HCT116 (cell line): ENCODE data around the gene NFATC1. TPM values are rescaled to one million over a fixed set of nuclear protein-coding genes. Genes with fewer than 3 reads are reported as not detected.

Experiments
- ATAC-seq: fragments of 200-7000 bp; cut with Tn5 transposase; 2 replicates; pipeline ENCODE4 v1.9.1; 2020; ENCODE audit warnings: mild to moderate bottlenecking, moderate library complexity
- BruUV-seq: library from RNA; stranded (reverse); fragments of 400-500 nt; replicated peaks from 2 replicates; lab custom pipeline; 2021; lab: Mats Ljungman, UMichigan
- CTCF ChIA-PET: fragments of 300-600 bp; sonication (Branson Sonifier 250); formaldehyde crosslinking; loops from one replicate; lab custom pipeline; 2021; ENCODE audit warnings: antibody characterized with exemption; lab: Charles Lee
- POLR2A ChIA-PET: fragments of 300-600, 350-600 bp; sonication (Branson Sonifier 250); formaldehyde crosslinking; loops from one replicate; lab custom pipeline; 2021; ENCODE audit warnings: antibody characterized with exemption; lab: Charles Lee
- RAD21 ChIA-PET, 2 experiments: fragments of 300-600 bp; sonication (Branson Sonifier 250); formaldehyde crosslinking; loops; one replicate each; lab custom pipeline; 2023; ENCODE audit warnings: low total read pairs in 2 of 2; ENCODE audit not compliant: uncharacterized antibody in 2 of 2, unreplicated experiment in 2 of 2, low non-redundant PET in 1 of 2; lab: Charles Lee
- DNase-seq: peaks from one replicate; pipeline ENCODE4 v3.0.0-alpha.2; 2010; ENCODE audit warnings: low read depth, low spot score
- H2AFZ ChIP-seq: fragments of 200-600 bp; shearing (Covaris generic), sonication (generic); 2 replicates; pipeline ENCODE4 v1.6.1; 2017; ENCODE audit warnings: low read depth, mixed run types, mixed read lengths, antibody characterized with exemption, low read length; ENCODE audit not compliant: poor library complexity, severe bottlenecking
- H3K27ac ChIP-seq: 2 replicates; pipeline ENCODE4 v1.5.1; 2012; ENCODE audit warnings: low read depth, low read length
- H3K27me3 ChIP-seq: fragments of 200-600 bp; sonication (generic); 2 replicates; pipeline ENCODE4 v1.6.1; 2016; ENCODE audit warnings: mixed run types, low read length, mixed read lengths; ENCODE audit not compliant: insufficient read depth
- H3K36me3 ChIP-seq, 2 experiments: fragments of 200-500 bp in 1 of 2; fragments of 200-600 bp in 1 of 2; sonication (Bioruptor generic) in 1 of 2; sonication (generic) in 1 of 2; 2 replicates each; pipeline versions ENCODE4 v1.5.1 to v1.6.1; 2014 to 2016; ENCODE audit warnings: low read length in 2 of 2, inconsistent platforms in 1 of 2, mixed read lengths in 1 of 2, mixed run types in 1 of 2; ENCODE audit not compliant: insufficient read depth in 2 of 2, control insufficient read depth in 1 of 2
- H3K4me1 ChIP-seq, 2 experiments: fragments of 200-600 bp in 1 of 2; sonication (generic) in 1 of 2; 2 replicates each; pipeline versions ENCODE4 v1.5.1 to v1.6.1; 2012 to 2017; ENCODE audit warnings: low read length in 2 of 2, inconsistent platforms in 1 of 2, mild to moderate bottlenecking in 1 of 2, mixed read lengths in 1 of 2, mixed run types in 1 of 2, moderate library complexity in 1 of 2; ENCODE audit not compliant: insufficient read depth in 2 of 2, control insufficient read depth in 1 of 2
- H3K4me2 ChIP-seq: fragments of 200-600 bp; sonication (generic); 2 replicates; pipeline ENCODE4 v1.6.1; 2017; ENCODE audit warnings: mixed run types, low read length, mixed read lengths
- H3K4me3 ChIP-seq, 2 experiments: fragments of 200-600 bp in 1 of 2; sonication (generic) in 1 of 2; replicated peaks in 1 of 2; 2 replicates each; pipeline ENCODE4 v1.5.1; 2011 to 2016; ENCODE audit warnings: low read length in 2 of 2, control low read depth in 1 of 2, low read depth in 1 of 2, mild to moderate bottlenecking in 1 of 2, mixed read lengths in 1 of 2, mixed run types in 1 of 2
- H3K79me2 ChIP-seq: fragments of 200-600 bp; sonication (generic); 2 replicates; pipeline ENCODE4 v1.6.1; 2017; ENCODE audit warnings: mild to moderate bottlenecking, mixed run types, low read length, moderate library complexity, mixed read lengths; ENCODE audit not compliant: insufficient read depth
- H3K9ac ChIP-seq: fragments of 200-600 bp; sonication (generic); 2 replicates; pipeline ENCODE4 v1.6.1; 2016; ENCODE audit warnings: low read length, mixed read lengths
- H3K9me2 ChIP-seq: fragments of 200-600 bp; sonication (generic), shearing (Covaris generic); 2 replicates; pipeline ENCODE4 v1.6.1; 2017; ENCODE audit warnings: mixed run types, mild to moderate bottlenecking, moderate library complexity; ENCODE audit not compliant: insufficient read depth
- H3K9me3 ChIP-seq, 2 experiments: fragments of 200-500 bp in 1 of 2; fragments of 200-600 bp in 1 of 2; sonication (Bioruptor generic) in 1 of 2; sonication (generic) in 1 of 2; 2 replicates each; pipeline ENCODE4 v1.6.1; 2014 to 2017; ENCODE audit warnings: low read length in 2 of 2, mixed read lengths in 2 of 2, inconsistent platforms in 1 of 2, low read depth in 1 of 2, mild to moderate bottlenecking in 1 of 2, mixed run types in 1 of 2, moderate library complexity in 1 of 2; ENCODE audit not compliant: control insufficient read depth in 1 of 2, insufficient read depth in 1 of 2
- H4K20me1 ChIP-seq: fragments of 200-600 bp; sonication (generic), shearing (Covaris generic); 2 replicates; pipeline ENCODE4 v1.6.1; 2017; ENCODE audit warnings: mixed run types, mild to moderate bottlenecking, moderate library complexity; ENCODE audit not compliant: insufficient read depth
- CBX3 ChIP-seq: IDR thresholded peaks from 2 replicates; pipeline ENCODE4 v1.6.1; 2012; ENCODE audit warnings: low read depth
- CEBPB ChIP-seq: IDR thresholded peaks from 2 replicates; pipeline ENCODE4 v1.6.1; 2012; ENCODE audit warnings: low read depth
- EGR1 ChIP-seq: IDR thresholded peaks from 2 replicates; pipeline ENCODE4 v1.6.1; 2012; ENCODE audit warnings: low read depth
- EZH2 ChIP-seq: fragments of 200-600 bp; sonication (generic); IDR thresholded peaks from 2 replicates; pipeline ENCODE4 v1.6.1; 2017; ENCODE audit warnings: antibody characterized with exemption, mixed run types
- EZH2phosphoT487 ChIP-seq: fragments of 200-600 bp; IDR thresholded peaks from 2 replicates; pipeline ENCODE4 v1.6.1; 2018; ENCODE audit warnings: antibody characterized with exemption, borderline replicate concordance
- FOSL1 ChIP-seq: IDR thresholded peaks from 2 replicates; pipeline ENCODE4 v1.6.1; 2012; ENCODE audit warnings: low read depth
- JUND ChIP-seq: IDR thresholded peaks from 2 replicates; pipeline ENCODE4 v1.6.1; 2012
- POLR2A ChIP-seq: IDR thresholded peaks from 2 replicates; pipeline ENCODE4 v1.7.0; 2011; ENCODE audit warnings: borderline replicate concordance; ENCODE audit not compliant: insufficient read depth, insufficient read length; ENCODE audit errors: extremely low read depth
- POLR2AphosphoS5 ChIP-seq: IDR thresholded peaks from 2 replicates; pipeline ENCODE4 v1.6.1; 2011; ENCODE audit warnings: mild to moderate bottlenecking, low read depth, low read length, moderate library complexity
- RAD21 ChIP-seq: IDR thresholded peaks from 2 replicates; pipeline ENCODE4 v1.6.1; 2012; ENCODE audit warnings: low read depth, mild to moderate bottlenecking
- SIN3A ChIP-seq: IDR thresholded peaks from 2 replicates; pipeline ENCODE4 v1.6.1; 2012; ENCODE audit warnings: low read depth
- SP1 ChIP-seq: IDR thresholded peaks from 2 replicates; pipeline ENCODE4 v1.6.1; 2012; ENCODE audit warnings: low read depth
- SRF ChIP-seq: IDR thresholded peaks from 2 replicates; pipeline ENCODE4 v1.6.1; 2012; ENCODE audit warnings: low read depth
- TCF7L2 ChIP-seq: IDR thresholded peaks from 2 replicates; pipeline ENCODE4 v1.7.0; 2011; ENCODE audit warnings: borderline replicate concordance, inconsistent platforms; ENCODE audit not compliant: insufficient read depth, insufficient read length; ENCODE audit errors: extremely low read depth
- YY1 ChIP-seq: IDR thresholded peaks from 2 replicates; pipeline ENCODE4 v1.6.1; 2011; ENCODE audit warnings: low read length, low read depth, moderate library complexity, mild to moderate bottlenecking; ENCODE audit not compliant: insufficient replicate concordance; ENCODE audit errors: extremely low read depth
- ZFX ChIP-seq: fragments of 450-650 bp; IDR thresholded peaks from 2 replicates; pipeline ENCODE4 v1.6.1; 2017
- ZNF274 ChIP-seq: fragments of 200-500 bp; sonication (Bioruptor generic); IDR thresholded peaks from 2 replicates; pipeline ENCODE4 v1.6.1; 2014; ENCODE audit warnings: mild to moderate bottlenecking, low read depth, low read length, inconsistent platforms
- intact Hi-C: fragments of 100-400 bp; cut with micrococcal nuclease; formaldehyde crosslinking; loops from 2 replicates; pipeline ENCODE4 v1.10.0; 2022
- total RNA-seq: library from RNA; stranded (reverse); gene quantifications from one replicate; pipeline ENCODE4 v1.2.1, GENCODE V29; 2021; ENCODE audit not compliant: unreplicated experiment
- TF ChIP-seq, protein P1 (sequence below): IDR thresholded peaks from 2 replicates; pipeline ENCODE4 v1.6.1; 2012
- TF ChIP-seq, protein P2 (sequence below): IDR thresholded peaks from 2 replicates; pipeline ENCODE4 v1.6.1; 2012; ENCODE audit warnings: low read depth
- TF ChIP-seq, protein P3 (sequence below): IDR thresholded peaks from 2 replicates; pipeline ENCODE4 v1.6.1; 2012

NFATC1 gene
- total RNA-seq, 1 experiment from 2014 or later = 20.8 TPM

DNA sequence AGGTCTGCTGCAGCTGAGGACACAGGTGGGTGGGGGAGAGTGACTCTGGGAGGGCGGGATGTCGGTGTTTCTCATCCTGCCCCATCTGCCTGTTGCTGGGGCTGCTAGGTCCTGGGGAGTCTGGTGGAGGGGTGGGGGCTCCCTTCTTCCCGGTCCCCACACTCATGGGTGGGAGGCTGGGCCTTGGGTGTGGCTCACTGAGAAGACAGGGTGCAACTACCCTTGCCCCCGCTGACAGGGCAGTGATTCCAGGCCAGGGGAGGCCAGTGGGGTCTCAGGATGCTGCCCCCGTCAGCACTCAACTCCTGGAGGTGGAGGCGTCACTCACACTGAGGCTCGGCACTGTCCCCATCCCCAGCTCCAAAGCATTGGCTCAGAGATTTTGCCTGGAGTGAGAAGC, 7.7 kb upstream of the NFATC1 start:
- CTCF ChIA-PET = no interaction called here

DNA sequence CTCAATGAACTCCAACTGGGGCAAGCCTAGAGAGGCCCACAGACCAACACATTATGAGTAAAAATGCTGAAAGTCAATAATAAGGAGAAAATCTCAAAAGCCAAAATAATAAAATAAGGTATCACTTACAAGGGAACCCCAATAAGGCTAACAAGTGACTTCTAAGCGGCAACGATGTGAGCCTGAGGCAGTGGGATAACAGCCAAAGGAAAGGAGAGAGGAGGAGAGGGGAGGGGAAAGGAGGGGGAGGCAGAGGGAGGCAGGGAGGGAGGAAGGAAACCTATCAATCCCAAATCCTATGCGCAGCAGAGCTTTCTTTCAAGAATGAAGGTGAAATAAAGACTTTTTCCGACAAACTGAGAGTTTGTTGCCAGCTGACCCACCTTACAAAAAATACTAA, 6.0 kb upstream of the NFATC1 start:
- H3K79me2 ChIP-seq = no peaks in the 10 kb centered on the region
- H3K4me3 ChIP-seq = no peak overlapping the region
- ATAC-seq (no peak), DNase-seq (no peak)
- no peaks in the 10 kb centered on the region for H3K27me3 ChIP-seq
- BruUV-seq = no TSS peak
- RAD21 ChIA-PET = no interaction called here
- H3K4me2 ChIP-seq = no peak overlapping the region
- no peak overlapping the region for H3K27ac ChIP-seq
- no peak overlapping the region for H2AFZ ChIP-seq
- H3K9me2 ChIP-seq = no peaks in the 10 kb centered on the region
- POLR2A ChIA-PET = no interaction called here
- no peak overlapping the region for H3K9ac ChIP-seq
- no peaks in the 10 kb centered on the region for H4K20me1 ChIP-seq
- no peaks in the 10 kb centered on the region for H3K9me3 ChIP-seq
- no peaks in the 10 kb centered on the region for H3K36me3 ChIP-seq
- intact Hi-C loops = no loop called here
- H3K4me1 ChIP-seq = peaks cover 6 to 19% of the 10 kb centered on the region in 2 experiments; a peak in 3 of 4 replicates
- CTCF ChIA-PET = no interaction called here
- TF ChIP-seq CEBPB (no peak), RAD21 (no peak), SRF (no peak), POLR2A (no peak), EZH2phosphoT487 (no peak), EZH2 (no peak), JUND (no peak), SP1 (no peak), TCF7L2 (no peak), FOSL1 (no peak)
- TF ChIP-seq, protein P1, sequence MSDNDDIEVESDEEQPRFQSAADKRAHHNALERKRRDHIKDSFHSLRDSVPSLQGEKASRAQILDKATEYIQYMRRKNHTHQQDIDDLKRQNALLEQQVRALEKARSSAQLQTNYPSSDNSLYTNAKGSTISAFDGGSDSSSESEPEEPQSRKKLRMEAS = no peak
- TF ChIP-seq, protein P2, sequence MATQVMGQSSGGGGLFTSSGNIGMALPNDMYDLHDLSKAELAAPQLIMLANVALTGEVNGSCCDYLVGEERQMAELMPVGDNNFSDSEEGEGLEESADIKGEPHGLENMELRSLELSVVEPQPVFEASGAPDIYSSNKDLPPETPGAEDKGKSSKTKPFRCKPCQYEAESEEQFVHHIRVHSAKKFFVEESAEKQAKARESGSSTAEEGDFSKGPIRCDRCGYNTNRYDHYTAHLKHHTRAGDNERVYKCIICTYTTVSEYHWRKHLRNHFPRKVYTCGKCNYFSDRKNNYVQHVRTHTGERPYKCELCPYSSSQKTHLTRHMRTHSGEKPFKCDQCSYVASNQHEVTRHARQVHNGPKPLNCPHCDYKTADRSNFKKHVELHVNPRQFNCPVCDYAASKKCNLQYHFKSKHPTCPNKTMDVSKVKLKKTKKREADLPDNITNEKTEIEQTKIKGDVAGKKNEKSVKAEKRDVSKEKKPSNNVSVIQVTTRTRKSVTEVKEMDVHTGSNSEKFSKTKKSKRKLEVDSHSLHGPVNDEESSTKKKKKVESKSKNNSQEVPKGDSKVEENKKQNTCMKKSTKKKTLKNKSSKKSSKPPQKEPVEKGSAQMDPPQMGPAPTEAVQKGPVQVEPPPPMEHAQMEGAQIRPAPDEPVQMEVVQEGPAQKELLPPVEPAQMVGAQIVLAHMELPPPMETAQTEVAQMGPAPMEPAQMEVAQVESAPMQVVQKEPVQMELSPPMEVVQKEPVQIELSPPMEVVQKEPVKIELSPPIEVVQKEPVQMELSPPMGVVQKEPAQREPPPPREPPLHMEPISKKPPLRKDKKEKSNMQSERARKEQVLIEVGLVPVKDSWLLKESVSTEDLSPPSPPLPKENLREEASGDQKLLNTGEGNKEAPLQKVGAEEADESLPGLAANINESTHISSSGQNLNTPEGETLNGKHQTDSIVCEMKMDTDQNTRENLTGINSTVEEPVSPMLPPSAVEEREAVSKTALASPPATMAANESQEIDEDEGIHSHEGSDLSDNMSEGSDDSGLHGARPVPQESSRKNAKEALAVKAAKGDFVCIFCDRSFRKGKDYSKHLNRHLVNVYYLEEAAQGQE = no peak

More for the DNA sequence above, 7.7 kb upstream of the NFATC1 start:
- Histone ChIP-seq H3K4me3 (no peak overlapping the region), H3K9ac (no peak overlapping the region), H3K9me2 (no peaks in the 10 kb centered on the region), H3K36me3 (no peaks in the 10 kb centered on the region), H3K4me1 (peaks cover 0 to 3% of the 10 kb centered on the region in 2 experiments; a peak in 2 of 4 replicates), H2AFZ (no peak overlapping the region), H3K4me2 (no peak overlapping the region), H3K27ac (no peak overlapping the region), H3K9me3 (no peaks in the 10 kb centered on the region), H3K27me3 (no peaks in the 10 kb centered on the region), H4K20me1 (no peaks in the 10 kb centered on the region), H3K79me2 (no peaks in the 10 kb centered on the region)
- DNase-seq = no peak
- RAD21 ChIA-PET = interaction anchor here in 1 of 2 experiments (0.6 kb wide), 1 partner anchor 275 kb away, joined by 3 read pairs; no protein-coding TSS in a partner anchor
- TF ChIP-seq RAD21 (no peak), SIN3A (no peak), POLR2AphosphoS5 (no peak), CEBPB (no peak), POLR2A (no peak), YY1 (no peak), ZNF274 (no peak), EGR1 (no peak), CBX3 (no peak), SP1 (no peak), JUND (no peak), FOSL1 (no peak), EZH2phosphoT487 (no peak), ZFX (no peak)
- TF ChIP-seq, protein P1 = no peak
- TF ChIP-seq, protein P3, sequence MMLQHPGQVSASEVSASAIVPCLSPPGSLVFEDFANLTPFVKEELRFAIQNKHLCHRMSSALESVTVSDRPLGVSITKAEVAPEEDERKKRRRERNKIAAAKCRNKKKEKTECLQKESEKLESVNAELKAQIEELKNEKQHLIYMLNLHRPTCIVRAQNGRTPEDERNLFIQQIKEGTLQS = no peak
- POLR2A ChIA-PET = no interaction called here
- BruUV-seq = no TSS peak
- no peak for ATAC-seq
- intact Hi-C loops = no loop called here
